ENCODE results near the gene ITSN1. TPM values are rescaled to one million over a fixed set of nuclear protein-coding genes. Genes with fewer than 3 reads are reported as not detected.
A peak's percentile ranks its signal among the peaks of the same experiment; 100 is the strongest.

ITSN1 gene
- total RNA-seq, 1 donor from 2014 or later = 41.9 TPM

DNA sequence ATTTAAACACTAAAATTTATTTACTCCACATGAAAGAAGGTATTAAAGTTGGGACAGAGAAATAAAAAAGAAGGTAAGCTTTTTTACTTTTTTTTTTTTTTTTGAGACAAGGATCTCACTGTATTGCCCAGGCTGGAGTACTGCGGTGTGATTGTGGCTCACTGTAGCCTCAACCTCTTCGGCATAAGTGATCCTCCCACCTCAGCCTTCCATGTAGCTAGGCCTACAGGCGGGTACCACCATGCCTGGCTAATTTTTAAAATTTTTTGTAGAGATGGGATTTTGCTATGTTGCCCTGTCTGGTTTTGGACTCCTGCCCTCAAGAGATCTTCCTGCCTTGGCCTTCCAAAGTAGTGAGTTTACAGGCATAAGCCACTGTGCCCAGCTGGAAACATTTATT, 106.6 kb downstream of the ITSN1 start:
- intact Hi-C loops (cut with micrococcal nuclease) = no loop called here
- peaks cover 26% of the 10 kb centered on the region for H3K4me1 ChIP-seq
- peak overlapping the region; percentile 41 for H3K27ac ChIP-seq (replicated peaks)
- peaks cover 17% of the 10 kb centered on the region for H3K9me3 ChIP-seq (replicated peaks)
- TF ChIP-seq, protein P1, sequence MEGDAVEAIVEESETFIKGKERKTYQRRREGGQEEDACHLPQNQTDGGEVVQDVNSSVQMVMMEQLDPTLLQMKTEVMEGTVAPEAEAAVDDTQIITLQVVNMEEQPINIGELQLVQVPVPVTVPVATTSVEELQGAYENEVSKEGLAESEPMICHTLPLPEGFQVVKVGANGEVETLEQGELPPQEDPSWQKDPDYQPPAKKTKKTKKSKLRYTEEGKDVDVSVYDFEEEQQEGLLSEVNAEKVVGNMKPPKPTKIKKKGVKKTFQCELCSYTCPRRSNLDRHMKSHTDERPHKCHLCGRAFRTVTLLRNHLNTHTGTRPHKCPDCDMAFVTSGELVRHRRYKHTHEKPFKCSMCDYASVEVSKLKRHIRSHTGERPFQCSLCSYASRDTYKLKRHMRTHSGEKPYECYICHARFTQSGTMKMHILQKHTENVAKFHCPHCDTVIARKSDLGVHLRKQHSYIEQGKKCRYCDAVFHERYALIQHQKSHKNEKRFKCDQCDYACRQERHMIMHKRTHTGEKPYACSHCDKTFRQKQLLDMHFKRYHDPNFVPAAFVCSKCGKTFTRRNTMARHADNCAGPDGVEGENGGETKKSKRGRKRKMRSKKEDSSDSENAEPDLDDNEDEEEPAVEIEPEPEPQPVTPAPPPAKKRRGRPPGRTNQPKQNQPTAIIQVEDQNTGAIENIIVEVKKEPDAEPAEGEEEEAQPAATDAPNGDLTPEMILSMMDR (IDR thresholded peaks at IDR 0.05; ENCODE audit: borderline replicate concordance) = no peak
- peaks cover 13% of the 10 kb centered on the region for H3K36me3 ChIP-seq
- H3K4me3 ChIP-seq = no peak overlapping the region
- no peaks in the 10 kb centered on the region for H3K27me3 ChIP-seq (ENCODE audit: low read depth)
- no peak for DNase-seq

- intact Hi-C loops (cut with micrococcal nuclease) = no loop called here
- peak; percentile 35 for DNase-seq
- no peak overlapping the region for H3K4me3 ChIP-seq
- H3K9me3 ChIP-seq (replicated peaks) = peaks cover 17% of the 10 kb centered on the region
- H3K4me1 ChIP-seq = peaks cover 37% of the 10 kb centered on the region
- peaks cover 5% of the 10 kb centered on the region for H3K36me3 ChIP-seq
- peak overlapping the region; percentile 41 for H3K27ac ChIP-seq (replicated peaks)
- no peaks in the 10 kb centered on the region for H3K27me3 ChIP-seq (ENCODE audit: low read depth)
- TF ChIP-seq, protein P1 (IDR thresholded peaks at IDR 0.05; ENCODE audit: borderline replicate concordance) = no peak
Measured at GRCh38 chr21:33750017-33750416, 107.7 kb downstream of the ITSN1 start.

GRCh38 chr21:33751120-33751519, 108.8 kb downstream of the ITSN1 start:
- intact Hi-C loops (cut with micrococcal nuclease) = no loop called here
- TF ChIP-seq, protein P1 (IDR thresholded peaks at IDR 0.05; ENCODE audit: borderline replicate concordance) = no peak
- no peaks in the 10 kb centered on the region for H3K27me3 ChIP-seq (ENCODE audit: low read depth)
- no peak for DNase-seq
- H3K4me3 ChIP-seq = no peak overlapping the region
- peaks cover 43% of the 10 kb centered on the region for H3K4me1 ChIP-seq
- H3K27ac ChIP-seq (replicated peaks) = peak overlapping the region; percentile 41
- peaks cover 17% of the 10 kb centered on the region for H3K9me3 ChIP-seq (replicated peaks)
- peaks cover 5% of the 10 kb centered on the region for H3K36me3 ChIP-seq

GRCh38 chr21:33751533-33751932, 109.2 kb downstream of the ITSN1 start:
- H3K27ac ChIP-seq (replicated peaks) = peak overlapping the region; percentile 41
- TF ChIP-seq, protein P1 (IDR thresholded peaks at IDR 0.05; ENCODE audit: borderline replicate concordance) = no peak
- H3K9me3 ChIP-seq (replicated peaks) = peaks cover 15% of the 10 kb centered on the region
- DNase-seq = no peak
- no peak overlapping the region for H3K4me3 ChIP-seq
- H3K27me3 ChIP-seq (ENCODE audit: low read depth) = no peaks in the 10 kb centered on the region
- intact Hi-C loops (cut with micrococcal nuclease) = no loop called here
- peaks cover 7% of the 10 kb centered on the region for H3K36me3 ChIP-seq
- peaks cover 43% of the 10 kb centered on the region for H3K4me1 ChIP-seq

GRCh38 chr21:33752260-33752659, 110.0 kb downstream of the ITSN1 start:
- H3K4me3 ChIP-seq = no peak overlapping the region
- H3K9me3 ChIP-seq (replicated peaks) = peaks cover 7% of the 10 kb centered on the region
- H3K27ac ChIP-seq (replicated peaks) = no peak overlapping the region
- intact Hi-C loops (cut with micrococcal nuclease) = no loop called here
- peaks cover 43% of the 10 kb centered on the region for H3K4me1 ChIP-seq
- TF ChIP-seq, protein P1 (IDR thresholded peaks at IDR 0.05; ENCODE audit: borderline replicate concordance) = no peak
- no peak for DNase-seq
- H3K27me3 ChIP-seq (ENCODE audit: low read depth) = no peaks in the 10 kb centered on the region
- H3K36me3 ChIP-seq = peaks cover 10% of the 10 kb centered on the region
